ENCODE measurements around the gene ENAM.

DNA sequence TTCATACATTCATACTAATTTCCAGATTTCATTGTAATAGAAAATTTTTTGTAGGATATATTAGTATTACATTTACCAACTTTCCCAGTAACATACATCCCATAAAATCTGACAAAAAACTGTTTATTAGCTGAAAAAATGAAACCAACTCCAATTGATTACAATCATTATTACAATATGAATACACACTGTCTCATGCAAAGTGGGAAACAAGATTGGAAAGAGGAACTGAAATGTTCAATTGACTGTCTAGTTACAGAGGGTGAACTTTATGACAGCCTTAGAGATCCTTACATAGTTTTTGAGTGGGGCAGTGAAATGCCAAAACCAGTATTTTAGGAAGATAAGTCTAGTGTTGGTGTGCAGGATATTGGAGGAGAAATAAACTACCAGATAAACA, 38.8 kb upstream of the ENAM start:
- TF ChIP-seq, protein P1, sequence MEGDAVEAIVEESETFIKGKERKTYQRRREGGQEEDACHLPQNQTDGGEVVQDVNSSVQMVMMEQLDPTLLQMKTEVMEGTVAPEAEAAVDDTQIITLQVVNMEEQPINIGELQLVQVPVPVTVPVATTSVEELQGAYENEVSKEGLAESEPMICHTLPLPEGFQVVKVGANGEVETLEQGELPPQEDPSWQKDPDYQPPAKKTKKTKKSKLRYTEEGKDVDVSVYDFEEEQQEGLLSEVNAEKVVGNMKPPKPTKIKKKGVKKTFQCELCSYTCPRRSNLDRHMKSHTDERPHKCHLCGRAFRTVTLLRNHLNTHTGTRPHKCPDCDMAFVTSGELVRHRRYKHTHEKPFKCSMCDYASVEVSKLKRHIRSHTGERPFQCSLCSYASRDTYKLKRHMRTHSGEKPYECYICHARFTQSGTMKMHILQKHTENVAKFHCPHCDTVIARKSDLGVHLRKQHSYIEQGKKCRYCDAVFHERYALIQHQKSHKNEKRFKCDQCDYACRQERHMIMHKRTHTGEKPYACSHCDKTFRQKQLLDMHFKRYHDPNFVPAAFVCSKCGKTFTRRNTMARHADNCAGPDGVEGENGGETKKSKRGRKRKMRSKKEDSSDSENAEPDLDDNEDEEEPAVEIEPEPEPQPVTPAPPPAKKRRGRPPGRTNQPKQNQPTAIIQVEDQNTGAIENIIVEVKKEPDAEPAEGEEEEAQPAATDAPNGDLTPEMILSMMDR (IDR thresholded peaks at IDR 0.05): no peak
- TF ChIP-seq EZH2phosphoT487 (IDR thresholded peaks at IDR 0.05): no peak
- no peak for TF ChIP-seq EZH2 (IDR thresholded peaks at IDR 0.05)

Measured in neural progenitor cell (in vitro differentiated cells).